Skeletal muscle tissue (tissue), 4 donors: ENCODE measurements around the gene TUBB6. TPM values are rescaled to one million over a fixed set of nuclear protein-coding genes. Genes with fewer than 3 reads are reported as not detected.

ENCODE experiments used
- H3K27ac ChIP-seq: one replicate; pipeline ENCODE4 v1.7.0; 2013; ENCODE audit warnings: mild to moderate bottlenecking, low read depth, low read length, inconsistent platforms
- H3K27me3 ChIP-seq, 3 donors: one replicate each; pipeline ENCODE4 v1.7.0; 2013; ENCODE audit warnings: low read length in 3 of 3; ENCODE audit not compliant: control insufficient read depth in 3 of 3, insufficient read depth in 3 of 3
- H3K36me3 ChIP-seq, 3 donors: one replicate each; pipeline ENCODE4 v1.7.0; 2013; ENCODE audit warnings: low read length in 3 of 3; ENCODE audit not compliant: control insufficient read depth in 3 of 3, insufficient read depth in 3 of 3
- H3K4me1 ChIP-seq, 3 donors: one replicate each; pipeline ENCODE4 v1.7.0; 2013; ENCODE audit warnings: low read length in 3 of 3, mild to moderate bottlenecking in 3 of 3; ENCODE audit not compliant: control insufficient read depth in 3 of 3, insufficient read depth in 3 of 3
- H3K4me3 ChIP-seq, 3 donors: one replicate each; pipeline ENCODE4 v1.7.0; 2013; ENCODE audit warnings: low read length in 3 of 3
- H3K9ac ChIP-seq, 3 donors: one replicate each; pipeline ENCODE4 v1.7.0; 2013; ENCODE audit warnings: low read length in 3 of 3, mild to moderate bottlenecking in 3 of 3, moderate library complexity in 2 of 3, low read depth in 1 of 3
- H3K9me3 ChIP-seq, 3 donors: one replicate each; pipeline ENCODE4 v1.7.0; 2013; ENCODE audit warnings: low read length in 3 of 3; ENCODE audit not compliant: control insufficient read depth in 3 of 3
- total RNA-seq: library from RNA; depleted of rRNA; stranded (reverse); fragments of >200 nt; gene quantifications from one replicate; pipeline ENCODE4 v1.2.3, GENCODE V29; 2014
- donor health status: Osteomylitis.

TUBB6 gene
- total RNA-seq, 1 donor from 2014 or later: 499 TPM

- Histone ChIP-seq H3K9me3 (no peaks in the 10 kb centered on the region), H3K4me1 (no peaks in the 10 kb centered on the region), H3K27me3 (no peaks in the 10 kb centered on the region), H3K4me3 (no peak overlapping the region), H3K9ac (no peak overlapping the region), H3K36me3 (peaks cover 67 to 77% (median 75%) of the 10 kb centered on the region in 3 donors), H3K27ac (no peak overlapping the region)
Measured at GRCh38 chr18:12347895-12348294, 39.9 kb downstream of the TUBB6 start.

- Histone ChIP-seq H3K36me3 (peaks cover 60 to 69% (median 64%) of the 10 kb centered on the region in 3 donors), H3K27ac (no peak overlapping the region)
Measured at GRCh38 chr18:12352188-12352587, 44.1 kb downstream of the TUBB6 start.

GRCh38 chr18:12359515-12359927 lies 51.5 kb downstream of the TUBB6 start:
- peaks cover 9 to 18% (median 17%) of the 10 kb centered on the region in 3 donors for H3K4me1 ChIP-seq
- no peaks in the 10 kb centered on the region for H3K27me3 ChIP-seq
- no peak overlapping the region for H3K4me3 ChIP-seq
- H3K27ac ChIP-seq: no peak overlapping the region
- no peaks in the 10 kb centered on the region for H3K9me3 ChIP-seq
- peaks cover 47 to 61% (median 51%) of the 10 kb centered on the region in 3 donors for H3K36me3 ChIP-seq
- H3K9ac ChIP-seq: no peak overlapping the region

More at GRCh38 chr18:12352188-12352587, 44.1 kb downstream of the TUBB6 start:
- Histone ChIP-seq H3K9me3 (no peaks in the 10 kb centered on the region), H3K27me3 (no peaks in the 10 kb centered on the region), H3K9ac (no peak overlapping the region), H3K4me3 (no peak overlapping the region), H3K4me1 (no peaks in the 10 kb centered on the region)

GRCh38 chr18:12361770-12362378 lies 53.8 kb downstream of the TUBB6 start:
- peaks cover 49 to 66% (median 54%) of the 10 kb centered on the region in 3 donors for H3K36me3 ChIP-seq
- no peaks in the 10 kb centered on the region for H3K27me3 ChIP-seq
- no peaks in the 10 kb centered on the region for H3K9me3 ChIP-seq
- H3K4me3 ChIP-seq: no peak overlapping the region
- peaks cover 9 to 22% (median 18%) of the 10 kb centered on the region in 3 donors for H3K4me1 ChIP-seq
- H3K9ac ChIP-seq: peak overlapping the region in 1 of 3 donors; percentile 0
- H3K27ac ChIP-seq: no peak overlapping the region

GRCh38 chr18:12362473-12363174 lies 54.6 kb downstream of the TUBB6 start:
- Histone ChIP-seq H3K4me1 (peaks cover 9 to 22% (median 18%) of the 10 kb centered on the region in 3 donors), H3K27ac (peak overlapping the region; percentile 46), H3K27me3 (no peaks in the 10 kb centered on the region), H3K9ac (peak overlapping the region in 1 of 3 donors; percentile 36), H3K4me3 (no peak overlapping the region), H3K36me3 (peaks cover 51 to 67% (median 55%) of the 10 kb centered on the region in 3 donors), H3K9me3 (no peaks in the 10 kb centered on the region)

- Histone ChIP-seq H3K9me3 (no peaks in the 10 kb centered on the region), H3K4me1 (peaks cover 9 to 26% (median 23%) of the 10 kb centered on the region in 3 donors), H3K9ac (no peak overlapping the region), H3K27me3 (no peaks in the 10 kb centered on the region), H3K4me3 (no peak overlapping the region), H3K36me3 (peaks cover 39 to 58% (median 50%) of the 10 kb centered on the region in 3 donors), H3K27ac (no peak overlapping the region)
Measured at GRCh38 chr18:12366379-12366778, 58.3 kb downstream of the TUBB6 start.

GRCh38 chr18:12366784-12367183 lies 58.7 kb downstream of the TUBB6 start:
- no peaks in the 10 kb centered on the region for H3K27me3 ChIP-seq
- no peak overlapping the region for H3K4me3 ChIP-seq
- no peak overlapping the region for H3K27ac ChIP-seq
- peaks cover 38 to 60% (median 46%) of the 10 kb centered on the region in 3 donors for H3K36me3 ChIP-seq
- no peaks in the 10 kb centered on the region for H3K9me3 ChIP-seq
- peaks cover 9 to 23% (median 19%) of the 10 kb centered on the region in 3 donors for H3K4me1 ChIP-seq
- no peak overlapping the region for H3K9ac ChIP-seq

GRCh38 chr18:12369211-12369610 lies 61.2 kb downstream of the TUBB6 start:
- no peak overlapping the region for H3K27ac ChIP-seq
- no peaks in the 10 kb centered on the region for H3K27me3 ChIP-seq
- peaks cover 12 to 19% (median 19%) of the 10 kb centered on the region in 3 donors for H3K4me1 ChIP-seq
- H3K36me3 ChIP-seq: peaks cover 30 to 42% (median 32%) of the 10 kb centered on the region in 3 donors
- no peaks in the 10 kb centered on the region for H3K9me3 ChIP-seq
- no peak overlapping the region for H3K9ac ChIP-seq
- H3K4me3 ChIP-seq: no peak overlapping the region

- no peaks in the 10 kb centered on the region for H3K9me3 ChIP-seq
- H3K4me3 ChIP-seq: no peak overlapping the region
- no peak overlapping the region for H3K27ac ChIP-seq
- H3K27me3 ChIP-seq: no peaks in the 10 kb centered on the region
- peaks cover 24 to 42% (median 30%) of the 10 kb centered on the region in 3 donors for H3K4me1 ChIP-seq
- peak overlapping the region in 1 of 3 donors; percentile 2 for H3K9ac ChIP-seq
- peaks cover 14 to 23% (median 15%) of the 10 kb centered on the region in 3 donors for H3K36me3 ChIP-seq
Measured at GRCh38 chr18:12371590-12371989, 63.5 kb downstream of the TUBB6 start.

GRCh38 chr18:12372406-12372805 lies 64.4 kb downstream of the TUBB6 start:
- Histone ChIP-seq H3K9me3 (no peaks in the 10 kb centered on the region), H3K4me3 (no peak overlapping the region), H3K27ac (no peak overlapping the region), H3K4me1 (peaks cover 25 to 42% (median 30%) of the 10 kb centered on the region in 3 donors), H3K36me3 (peaks cover 6 to 15% (median 8%) of the 10 kb centered on the region in 3 donors), H3K9ac (no peak overlapping the region), H3K27me3 (no peaks in the 10 kb centered on the region)
